D341Med (cell line): Measurements from ENCODE around the gene PJA2.
"Not testable (repeated sequence)": the region's sequence is repeated elsewhere in the genome, so short reads cannot be mapped to it uniquely, and the experiment has no call there.

ENCODE experiments used
- DNase-seq: peaks from one replicate; pipeline ENCODE4 v3.0.0; 2012; ENCODE audit warnings: low spot score

PJA2 gene

GRCh38 chr5:109409844-109410388 is at the start of gene PJA2:
Gene PJA2 (minus strand): TSS chr5:109409974. CDS start chr5:109383433, 26,541 bp downstream.
- DNase-seq = peak; percentile 91

- DNase-seq = no peak
Measured at GRCh38 chr5:109455598-109456096, 45.9 kb upstream of the PJA2 start.

GRCh38 chr5:109454731-109455505 is 45.1 kb upstream of the PJA2 start:
- DNase-seq = no peak

- DNase-seq = no peak
Measured at GRCh38 chr5:109453251-109453650, 43.5 kb upstream of the PJA2 start.

GRCh38 chr5:109452661-109453060 is 42.9 kb upstream of the PJA2 start:
- DNase-seq = no peak

- no peak for DNase-seq
Measured at GRCh38 chr5:109451146-109451545, 41.4 kb upstream of the PJA2 start.

- DNase-seq = no peak
Measured at GRCh38 chr5:109450129-109450877, 40.5 kb upstream of the PJA2 start.

GRCh38 chr5:109448838-109449237 is 39.1 kb upstream of the PJA2 start:
- no peak for DNase-seq

GRCh38 chr5:109439590-109439989 is 29.8 kb upstream of the PJA2 start:
- no peak for DNase-seq

GRCh38 chr5:109426075-109426474 is 16.3 kb upstream of the PJA2 start:
- no peak for DNase-seq

GRCh38 chr5:109425521-109425920 is 15.7 kb upstream of the PJA2 start:
- DNase-seq = not testable (repeated sequence)

GRCh38 chr5:109421956-109422355 is 12.2 kb upstream of the PJA2 start:
- DNase-seq = no peak

- no peak for DNase-seq
Measured at GRCh38 chr5:109418712-109419352, 9.1 kb upstream of the PJA2 start.

GRCh38 chr5:109416882-109417281 is 7.1 kb upstream of the PJA2 start:
- DNase-seq = no peak

- DNase-seq = not testable (repeated sequence)
Measured at GRCh38 chr5:109413921-109414461, 4.2 kb upstream of the PJA2 start.

GRCh38 chr5:109413458-109413857 is 3.7 kb upstream of the PJA2 start:
- DNase-seq = no peak

- no peak for DNase-seq
Measured at GRCh38 chr5:109412981-109413402, 3.2 kb upstream of the PJA2 start.

GRCh38 chr5:109411627-109412026 is 1.9 kb upstream of the PJA2 start:
- no peak for DNase-seq

- DNase-seq = no peak
Measured at GRCh38 chr5:109411149-109411514, 1.4 kb upstream of the PJA2 start.

GRCh38 chr5:109410389-109411148 is 795 bp upstream of the PJA2 start:
- DNase-seq = peak; percentile 52
